Adrenal gland (tissue), 12 donors: ENCODE data around the gene RABL3. TPM values are rescaled to one million over a fixed set of nuclear protein-coding genes. Genes with fewer than 3 reads are reported as not detected.
"Not testable (repeated sequence)": the region's sequence is repeated elsewhere in the genome, so short reads cannot be mapped to it uniquely, and the experiment has no call there.

Experiments used
- DNase-seq, 7 donors: peaks; one replicate each; pipeline ENCODE4 v3.0.0-alpha.2; 2019 to 2020
- H3K27ac ChIP-seq, 5 donors: fragments of 200-600 bp; sonication (generic) in 4 of 5; 1 replicate in 3 of 5; 2 replicates in 2 of 5; pipeline versions ENCODE4 v1.5.1 to v1.8.0; 2016 to 2020; ENCODE audit warnings: mild to moderate bottlenecking in 1 of 5
- H3K27me3 ChIP-seq: fragments of 200-600 bp; 2 replicates; pipeline ENCODE4 v1.8.0; 2021
- H3K36me3 ChIP-seq, 2 donors: fragments of 200-600 bp; replicated peaks in 1 of 2; 1 replicate in 1 of 2; 2 replicates in 1 of 2; pipeline versions ENCODE4 v1.5.1 to v1.8.0; 2018 to 2022
- H3K4me1 ChIP-seq, 2 donors: fragments of 200-600 bp; replicated peaks in 1 of 2; 1 replicate in 1 of 2; 2 replicates in 1 of 2; pipeline versions ENCODE4 v1.5.1 to v1.8.0; 2018 to 2021
- H3K4me3 ChIP-seq, 4 donors: fragments of 200-600 bp; sonication (generic) in 3 of 4; one replicate each; pipeline ENCODE4 v1.5.1; 2016 to 2018
- H3K9me3 ChIP-seq, 3 donors: fragments of 200-600 bp; sonication (generic) in 1 of 3; replicated peaks in 1 of 3; 1 replicate in 2 of 3; 2 replicates in 1 of 3; pipeline versions ENCODE4 v1.5.1 to v1.8.0; 2016 to 2021
- CTCF ChIP-seq, 6 experiments: fragments of 450-650 bp in 4 of 6; fragments of 200-600 bp in 2 of 6; sonication (generic) in 1 of 6; IDR thresholded peaks; 1 replicate in 5 of 6; 2 replicates in 1 of 6; pipeline versions ENCODE4 v1.5.1 to v1.8.0; 2016 to 2021; ENCODE audit warnings: antibody characterized with exemption in 6 of 6, mild to moderate bottlenecking in 2 of 6, moderate library complexity in 1 of 6
- POLR2A ChIP-seq, 2 donors: fragments of 450-650 bp; IDR thresholded peaks; one replicate each; pipeline ENCODE4 v1.6.1; 2017; ENCODE audit warnings: antibody characterized with exemption in 2 of 2, mild to moderate bottlenecking in 2 of 2, moderate library complexity in 1 of 2
- WGBS, 4 donors: extraction: QIAGEN DNeasy Blood & Tissue Kit in 2 of 4; methylation state at CpG; one replicate each; pipeline versions ENCODE4 v1.1.5 to v1.1.7; 2013 to 2017; 5-methylcytosine and 5-hydroxymethylcytosine counted together
- intact Hi-C, 2 donors: fragments of 100-400 bp; cut with DNase I; formaldehyde crosslinking; loops; one replicate each; pipeline versions ENCODE4 v1.14.1 to v1.15.0; 2022 to 2023
- polyA plus RNA-seq, 3 donors: library from polyadenylated mRNA; stranded (reverse); fragments of 200-250 nt in 2 of 3; fragments of 350-450 nt in 1 of 3; fragmentation: Illumina TruSeq in 1 of 3; extraction: RNeasy Lipid Tissue Mini Kit (QIAGEN cat#74804) in 1 of 3; gene quantifications; one replicate each; pipeline ENCODE4 v1.2.3, GENCODE V29; 2013 to 2014
- total RNA-seq, 9 donors: library from RNA; depleted of rRNA in 4 of 9; stranded (reverse); fragments of >200 nt in 4 of 9; fragments of 120-200 nt in 1 of 9; fragmentation: NEBNext Ultra II Directional in 1 of 9; extraction: Animal tissue kit (Norgen Biotek cat#: 25700) in 1 of 9; gene quantifications; one replicate each; pipeline versions ENCODE4 v1.1.0 to v1.2.4, GENCODE V29; 2013 to 2023
- donor health status: healthy with polysubstance abuse.
- donor health status: Bipolar disorder and iron deficiency.
- donor health status: DM: yes; HTN: yes; CAD: no.
- donor health status: DM: no; HTN: no; CAD: no.
- donor health status: DM: no; HTN: no; CAD: no.
- donor health status: DM: yes; HTN: yes; CAD: no.

The RABL3 gene
- total and polyA plus RNA-seq, 12 donors, result 5.8 to 94.2 (median 47.5) TPM

- DNase-seq, result peak in 4 of 7 donors; percentile 33 to 49 (median 40)
- TF ChIP-seq POLR2A (IDR thresholded peaks at IDR 0.05), result no peak
- TF ChIP-seq CTCF (IDR thresholded peaks at IDR 0.05), result no peak
- no peaks in the 10 kb centered on the region for H3K27me3 ChIP-seq
- intact Hi-C loops, result no loop called here
- H3K4me3 ChIP-seq, result peak overlapping the region; percentile 45 to 92 (median 69)
- peaks cover 17 to 30% of the 10 kb centered on the region in 2 donors for H3K4me1 ChIP-seq
- no peaks in the 10 kb centered on the region for H3K36me3 ChIP-seq
- 0 to 1% (median 1%) methylated on average over 26 of the region's 26 CpGs for WGBS, 4 donors
- H3K27ac ChIP-seq, result peak overlapping the region; percentile 28 to 97 (median 96)
- H3K9me3 ChIP-seq, result no peaks in the 10 kb centered on the region
Measured at GRCh38 chr3:120742849-120743365, 591 bp upstream of the RABL3 start.

- intact Hi-C loops, result no loop called here
- peak overlapping the region; percentile 62 to 97 (median 82) for H3K4me3 ChIP-seq
- H3K36me3 ChIP-seq, result no peaks in the 10 kb centered on the region
- no peaks in the 10 kb centered on the region for H3K27me3 ChIP-seq
- H3K9me3 ChIP-seq, result no peaks in the 10 kb centered on the region
- peak overlapping the region; percentile 86 to 97 (median 96) for H3K27ac ChIP-seq
- WGBS, 4 donors, result 8 to 11% (median 9%) methylated on average over 10 of the region's 10 CpGs
- TF ChIP-seq CTCF (IDR thresholded peaks at IDR 0.05), result no peak
- TF ChIP-seq POLR2A (IDR thresholded peaks at IDR 0.05), result no peak
- DNase-seq, result peak in 1 of 7 donors; percentile 35
- H3K4me1 ChIP-seq, result peaks cover 17 to 30% of the 10 kb centered on the region in 2 donors
Measured at GRCh38 chr3:120741837-120742197, 499 bp downstream of the RABL3 start.

- H3K36me3 ChIP-seq, result no peaks in the 10 kb centered on the region
- H3K27ac ChIP-seq, result peak overlapping the region in 2 of 5 donors; percentile 96 to 97
- TF ChIP-seq POLR2A (IDR thresholded peaks at IDR 0.05) (no peak), CTCF (IDR thresholded peaks at IDR 0.05) (no peak)
- H3K9me3 ChIP-seq, result no peaks in the 10 kb centered on the region
- no peaks in the 10 kb centered on the region for H3K27me3 ChIP-seq
- intact Hi-C loops, result no loop called here
- peaks cover 17 to 30% of the 10 kb centered on the region in 2 donors for H3K4me1 ChIP-seq
- 52 to 71% (median 66%) methylated on average over 3 of the region's 3 CpGs for WGBS, 4 donors
- peak overlapping the region in 2 of 4 donors; percentile 72 to 92 for H3K4me3 ChIP-seq
- DNase-seq, result no peak
Measured at GRCh38 chr3:120741320-120741719, 996 bp downstream of the RABL3 start.

GRCh38 chr3:120738006-120738405 is 4.3 kb downstream of the RABL3 start:
- WGBS, 4 donors, result 91 to 100% (median 99%) methylated on average over 1 to 8 of the region's 8 CpGs
- H3K27ac ChIP-seq, H3K27me3 ChIP-seq, H3K9me3 ChIP-seq, H3K4me1 ChIP-seq, DNase-seq, H3K4me3 ChIP-seq, H3K36me3 ChIP-seq, intact Hi-C loops: not testable (repeated sequence)
